Activated T-helper 17 cell treated with anti-CD3 and anti-CD28 coated beads, Interleukin-2, amount 50 U/mL, for 72 hours (primary cell): ENCODE measurements around the gene NDUFV2. TPM values are rescaled to one million over a fixed set of nuclear protein-coding genes. Genes with fewer than 3 reads are reported as not detected.
A peak's percentile ranks its signal among the peaks of the same experiment; 100 is the strongest.

ENCODE experiments used
- ATAC-seq: fragments of 150-1000 bp; cut with Tn5 transposase; replicated peaks from 2 replicates; pipeline ENCODE4 v1.10.0; 2021; ENCODE audit warnings: mild to moderate bottlenecking, moderate library complexity
- H3K27ac Mint-ChIP-seq: one replicate; pipeline ENCODE4 v1.8.0; 2022; ENCODE audit warnings: mixed read lengths
- H3K27me3 Mint-ChIP-seq: one replicate; pipeline ENCODE4 v1.8.0; 2022; ENCODE audit warnings: mixed read lengths
- H3K36me3 Mint-ChIP-seq: one replicate; pipeline ENCODE4 v1.8.0; 2022; ENCODE audit warnings: low read depth, mild to moderate bottlenecking, mixed read lengths
- H3K4me1 Mint-ChIP-seq: one replicate; pipeline ENCODE4 v1.8.0; 2022; ENCODE audit warnings: mixed read lengths
- H3K4me3 Mint-ChIP-seq: one replicate; pipeline ENCODE4 v1.8.0; 2022; ENCODE audit warnings: mild to moderate bottlenecking, mixed read lengths
- H3K9me3 Mint-ChIP-seq: one replicate; pipeline ENCODE4 v1.8.0; 2022; ENCODE audit warnings: mixed read lengths
- total RNA-seq, 2 donors: library from RNA; stranded (reverse); gene quantifications; one replicate each; pipeline ENCODE4 v1.2.3, GENCODE V29; 2022

The NDUFV2 gene
- total RNA-seq, 2 donors from 2014 or later: 406 to 520 TPM

DNA sequence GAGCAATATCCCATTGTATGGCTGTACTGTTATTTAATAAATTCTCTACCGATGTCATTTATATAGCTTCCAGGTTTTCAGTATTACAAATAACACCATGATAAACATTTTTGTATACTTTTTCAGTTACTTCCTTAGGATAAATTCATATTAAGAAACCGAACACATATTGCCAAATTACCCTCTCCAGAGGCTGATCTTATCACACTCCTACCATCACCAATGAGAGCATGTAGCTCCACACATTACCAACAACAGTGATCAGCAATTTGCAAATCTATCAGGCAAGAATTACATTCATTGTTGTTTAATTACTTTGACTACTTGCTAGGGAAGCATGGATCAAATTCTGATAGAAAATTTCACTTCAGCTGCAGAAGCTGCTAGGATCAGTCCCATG lies 5.8 kb upstream of the NDUFV2 start:
- Mint-ChIP-seq H3K4me1 (peaks cover 48% of the 10 kb centered on the region), H3K9me3 (no peaks in the 10 kb centered on the region), H3K4me3 (peak overlapping the region; percentile 78), H3K36me3 (peaks cover 31% of the 10 kb centered on the region), H3K27ac (peak overlapping the region; percentile 100), H3K27me3 (no peaks in the 10 kb centered on the region)
- no peak for ATAC-seq

GRCh38 chr18:9097349-9097748 lies 5.2 kb upstream of the NDUFV2 start:
- Mint-ChIP-seq H3K4me3 (peak overlapping the region; percentile 78), H3K27me3 (no peaks in the 10 kb centered on the region), H3K4me1 (peaks cover 48% of the 10 kb centered on the region), H3K9me3 (no peaks in the 10 kb centered on the region), H3K36me3 (peaks cover 32% of the 10 kb centered on the region), H3K27ac (peak overlapping the region; percentile 100)
- peak; percentile 9 for ATAC-seq

GRCh38 chr18:9100796-9101195 lies 1.7 kb upstream of the NDUFV2 start:
- H3K36me3 Mint-ChIP-seq: peaks cover 50% of the 10 kb centered on the region
- peak overlapping the region; percentile 75 for H3K27ac Mint-ChIP-seq
- H3K9me3 Mint-ChIP-seq: no peaks in the 10 kb centered on the region
- H3K4me3 Mint-ChIP-seq: peak overlapping the region; percentile 100
- ATAC-seq: no peak
- H3K4me1 Mint-ChIP-seq: peaks cover 33% of the 10 kb centered on the region
- no peaks in the 10 kb centered on the region for H3K27me3 Mint-ChIP-seq

GRCh38 chr18:9101730-9102507 lies 580 bp upstream of the NDUFV2 start:
- ATAC-seq: peak; percentile 25
- no peaks in the 10 kb centered on the region for H3K9me3 Mint-ChIP-seq
- H3K36me3 Mint-ChIP-seq: peaks cover 59% of the 10 kb centered on the region
- H3K27me3 Mint-ChIP-seq: no peaks in the 10 kb centered on the region
- peaks cover 31% of the 10 kb centered on the region for H3K4me1 Mint-ChIP-seq
- peak overlapping the region; percentile 99 for H3K27ac Mint-ChIP-seq
- peak overlapping the region; percentile 100 for H3K4me3 Mint-ChIP-seq

DNA sequence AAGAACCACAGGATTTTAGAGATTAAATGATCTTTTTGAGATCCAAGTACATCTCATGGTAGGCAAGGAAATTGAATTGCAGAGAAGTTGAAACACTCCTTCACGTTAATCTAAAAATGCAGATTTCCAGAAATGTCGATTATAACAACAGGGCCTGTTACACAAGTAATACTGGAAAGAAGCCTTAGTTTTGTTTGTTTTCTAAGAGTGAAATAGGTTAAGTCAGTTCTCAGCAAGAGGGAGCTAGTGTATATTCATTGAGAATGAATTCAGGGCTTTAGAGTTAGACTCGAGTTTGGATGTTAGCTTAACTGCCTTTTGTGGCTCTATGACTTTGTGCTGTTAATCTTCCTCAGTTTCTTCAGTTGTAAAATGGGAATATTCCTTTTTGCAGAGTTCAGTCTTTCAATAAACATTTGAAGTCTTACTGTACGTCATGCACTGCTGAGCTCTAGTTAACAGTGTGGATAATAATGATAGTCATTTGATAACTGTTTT lies 926 bp downstream of the NDUFV2 start:
- H3K4me1 Mint-ChIP-seq: peaks cover 31% of the 10 kb centered on the region
- ATAC-seq: no peak
- H3K27me3 Mint-ChIP-seq: no peaks in the 10 kb centered on the region
- no peaks in the 10 kb centered on the region for H3K9me3 Mint-ChIP-seq
- peak overlapping the region; percentile 100 for H3K4me3 Mint-ChIP-seq
- H3K36me3 Mint-ChIP-seq: peaks cover 65% of the 10 kb centered on the region
- peak overlapping the region; percentile 99 for H3K27ac Mint-ChIP-seq

DNA sequence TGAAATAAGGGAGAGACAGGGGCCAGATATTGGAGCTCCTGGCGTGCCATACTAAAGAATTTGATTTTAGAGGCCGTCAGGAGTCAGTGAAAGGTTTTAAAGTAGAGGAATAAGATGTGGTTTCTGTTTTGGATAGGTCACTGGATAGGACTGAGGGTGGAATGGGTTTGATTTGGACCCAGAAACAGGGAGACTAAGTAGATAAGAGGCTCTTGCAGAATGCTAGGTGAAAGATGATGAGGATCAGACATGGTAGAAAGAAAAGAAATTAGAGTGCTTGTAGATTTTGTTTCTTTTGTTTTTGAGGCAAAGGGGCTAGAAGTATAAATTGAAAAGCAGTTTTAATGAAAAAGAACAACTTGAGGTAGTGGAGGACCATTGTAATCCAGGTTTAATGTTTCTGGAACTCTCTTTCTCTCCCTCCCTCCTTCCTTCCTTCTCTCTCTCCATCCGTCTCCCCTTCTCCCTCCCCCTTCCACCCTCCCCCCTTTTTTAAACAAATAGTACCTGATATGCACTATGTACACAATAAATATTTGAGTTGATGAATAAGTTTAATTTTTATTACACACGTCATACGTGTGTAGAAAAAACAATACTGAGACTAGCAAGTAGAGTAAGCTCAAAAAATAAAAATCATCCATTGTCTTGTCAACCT lies 1.9 kb downstream of the NDUFV2 start:
- peak overlapping the region; percentile 99 for H3K27ac Mint-ChIP-seq
- H3K9me3 Mint-ChIP-seq: no peaks in the 10 kb centered on the region
- ATAC-seq: no peak
- H3K36me3 Mint-ChIP-seq: peaks cover 74% of the 10 kb centered on the region
- no peaks in the 10 kb centered on the region for H3K27me3 Mint-ChIP-seq
- peaks cover 35% of the 10 kb centered on the region for H3K4me1 Mint-ChIP-seq
- H3K4me3 Mint-ChIP-seq: peak overlapping the region; percentile 100

GRCh38 chr18:9105420-9105819 lies 2.9 kb downstream of the NDUFV2 start:
- H3K27me3 Mint-ChIP-seq: no peaks in the 10 kb centered on the region
- peaks cover 37% of the 10 kb centered on the region for H3K4me1 Mint-ChIP-seq
- H3K4me3 Mint-ChIP-seq: peak overlapping the region; percentile 100
- H3K9me3 Mint-ChIP-seq: no peaks in the 10 kb centered on the region
- ATAC-seq: no peak
- peak overlapping the region; percentile 99 for H3K27ac Mint-ChIP-seq
- peaks cover 85% of the 10 kb centered on the region for H3K36me3 Mint-ChIP-seq

DNA sequence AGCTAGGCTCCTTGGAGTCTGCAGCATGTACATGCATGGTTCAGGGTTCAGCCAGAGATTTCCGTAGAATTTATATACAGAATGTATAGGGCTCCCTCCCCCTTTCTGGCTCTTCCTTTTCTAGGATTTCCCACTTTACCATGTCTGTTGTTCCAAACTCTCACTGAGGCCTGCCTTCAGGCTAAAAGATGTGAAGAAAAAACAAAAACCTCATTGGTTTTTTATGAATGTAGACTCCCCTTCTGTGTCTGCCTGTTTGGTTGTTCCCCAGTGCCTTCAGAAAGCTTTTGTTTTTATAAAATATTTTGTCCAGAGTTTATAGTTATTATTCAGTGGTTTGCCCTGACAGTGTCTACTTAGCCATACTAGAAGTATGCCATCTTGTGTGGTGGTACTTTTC lies 3.6 kb downstream of the NDUFV2 start:
- Mint-ChIP-seq H3K4me1 (peaks cover 32% of the 10 kb centered on the region), H3K27ac (peak overlapping the region; percentile 99), H3K9me3 (no peaks in the 10 kb centered on the region), H3K4me3 (peak overlapping the region; percentile 100), H3K27me3 (no peaks in the 10 kb centered on the region), H3K36me3 (peaks cover 92% of the 10 kb centered on the region)
- no peak for ATAC-seq

DNA sequence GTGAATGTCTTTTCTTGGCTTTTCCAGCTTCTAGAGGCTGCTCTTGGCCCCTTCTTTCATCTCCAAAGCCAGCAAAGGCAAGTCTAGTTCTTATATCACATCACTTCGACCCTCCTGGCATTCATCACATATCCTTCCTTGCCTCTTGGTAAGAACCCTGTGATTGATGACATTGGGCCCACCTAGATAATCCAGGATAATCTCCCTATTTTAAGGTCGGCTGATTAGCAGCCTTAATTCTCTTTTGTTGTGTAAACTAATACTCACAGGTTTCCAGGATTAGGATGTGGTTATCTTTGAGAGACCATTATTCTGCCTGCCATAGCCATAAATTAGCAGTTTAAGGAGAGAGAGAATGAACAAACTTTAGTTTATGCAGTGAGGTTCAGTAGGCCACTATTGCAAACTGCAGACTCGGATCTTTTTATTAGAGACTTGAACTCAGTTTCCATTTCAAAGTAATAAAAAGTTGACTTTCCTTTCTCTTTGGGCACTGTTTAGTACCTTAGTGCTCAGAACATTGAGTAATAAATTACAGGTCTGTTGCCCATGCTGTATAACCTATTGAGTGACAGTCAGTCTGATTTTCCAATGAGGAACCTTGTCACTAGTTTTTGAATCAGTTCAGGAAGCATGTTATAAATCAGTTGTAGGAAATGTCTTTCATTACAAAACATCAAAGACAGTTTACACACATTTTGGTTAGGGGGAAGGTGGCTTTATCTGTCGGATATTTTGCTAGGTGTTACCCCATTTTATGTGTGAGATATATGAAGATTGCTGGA lies 4.5 kb downstream of the NDUFV2 start:
- Mint-ChIP-seq H3K27me3 (no peaks in the 10 kb centered on the region), H3K4me1 (peaks cover 32% of the 10 kb centered on the region), H3K36me3 (peaks cover 96% of the 10 kb centered on the region), H3K27ac (peak overlapping the region; percentile 99), H3K9me3 (no peaks in the 10 kb centered on the region), H3K4me3 (peak overlapping the region; percentile 100)
- ATAC-seq: no peak

DNA sequence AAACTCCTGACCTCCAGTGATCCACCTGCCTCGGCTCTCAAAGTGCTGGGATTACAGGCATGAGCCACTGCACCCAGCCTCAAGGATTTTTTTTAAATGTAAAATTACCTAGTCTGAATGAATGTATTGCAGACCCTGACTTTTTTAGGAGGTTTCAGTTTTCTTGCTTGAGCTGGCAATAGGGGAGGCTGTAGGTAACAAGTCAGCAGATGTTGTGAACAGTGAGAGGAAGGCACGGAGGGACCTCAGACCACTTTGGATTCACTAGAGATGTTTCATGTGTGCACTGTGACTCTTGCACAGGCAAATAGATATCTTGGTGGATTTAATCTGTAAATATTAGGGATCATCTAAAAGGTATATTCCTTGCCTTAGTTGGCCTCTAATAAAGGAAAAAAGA lies 6.4 kb downstream of the NDUFV2 start:
- H3K4me1 Mint-ChIP-seq: peaks cover 46% of the 10 kb centered on the region
- H3K36me3 Mint-ChIP-seq: peaks cover 100% of the 10 kb centered on the region
- H3K4me3 Mint-ChIP-seq: peak overlapping the region; percentile 100
- no peaks in the 10 kb centered on the region for H3K27me3 Mint-ChIP-seq
- no peaks in the 10 kb centered on the region for H3K9me3 Mint-ChIP-seq
- H3K27ac Mint-ChIP-seq: peak overlapping the region; percentile 99
- ATAC-seq: peak; percentile 51

DNA sequence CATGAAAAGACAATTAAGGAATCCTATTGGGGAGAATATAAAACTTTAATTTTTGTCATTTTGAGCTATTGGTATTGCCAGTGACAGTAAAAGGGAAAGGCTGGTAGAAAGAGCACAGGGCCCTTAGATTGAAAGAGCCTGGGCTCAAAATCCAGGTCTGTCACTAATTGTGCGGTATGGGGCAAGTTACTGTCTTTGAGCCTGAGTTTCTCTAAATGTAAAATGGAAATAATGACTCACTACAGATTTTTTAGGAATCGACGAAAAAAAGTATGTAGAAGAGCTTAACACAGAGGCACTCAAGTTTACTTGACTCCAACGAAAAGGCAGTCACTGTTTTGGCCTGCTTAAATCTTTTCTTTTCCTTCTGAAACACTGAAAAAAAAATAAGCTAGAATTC lies 7.0 kb downstream of the NDUFV2 start:
- peaks cover 100% of the 10 kb centered on the region for H3K36me3 Mint-ChIP-seq
- H3K4me1 Mint-ChIP-seq: peaks cover 42% of the 10 kb centered on the region
- H3K27ac Mint-ChIP-seq: peak overlapping the region; percentile 99
- no peaks in the 10 kb centered on the region for H3K27me3 Mint-ChIP-seq
- no peaks in the 10 kb centered on the region for H3K9me3 Mint-ChIP-seq
- H3K4me3 Mint-ChIP-seq: peak overlapping the region; percentile 100
- peak; percentile 59 for ATAC-seq

DNA sequence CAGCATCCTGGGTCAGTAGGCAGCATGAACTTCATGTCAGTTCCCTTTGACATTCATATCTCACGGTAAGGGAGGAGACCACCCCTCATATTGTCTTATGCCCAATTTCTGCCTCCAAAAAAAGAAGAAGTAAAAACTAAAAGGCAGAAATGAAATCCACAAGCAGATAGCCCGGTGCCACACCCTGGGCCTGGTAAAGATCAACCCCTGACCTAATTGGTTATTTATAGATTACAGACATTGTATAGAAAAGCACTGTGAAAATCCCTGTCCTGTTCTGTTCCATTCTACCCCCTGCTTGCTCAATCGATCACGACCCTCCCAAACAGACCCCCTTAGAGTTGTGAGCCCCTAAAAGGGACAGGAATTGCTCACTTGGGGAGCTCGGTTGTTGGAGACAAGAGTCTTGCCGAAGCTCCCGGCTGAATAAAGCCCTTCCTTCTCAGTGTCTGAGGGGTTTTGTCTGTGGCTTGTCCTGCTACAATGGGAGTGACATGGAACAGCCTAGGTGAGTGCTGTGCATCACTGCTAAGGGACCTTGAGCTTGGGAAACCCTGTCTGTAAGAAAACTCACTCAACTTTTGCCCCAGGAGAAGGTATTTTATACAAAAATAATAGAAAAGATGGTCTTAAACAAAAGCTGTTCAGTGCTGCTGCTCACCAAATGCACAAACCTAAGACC lies 11.1 kb downstream of the NDUFV2 start:
- Mint-ChIP-seq H3K4me3 (peak overlapping the region; percentile 100), H3K9me3 (no peaks in the 10 kb centered on the region), H3K27me3 (no peaks in the 10 kb centered on the region), H3K4me1 (peaks cover 44% of the 10 kb centered on the region), H3K36me3 (peaks cover 100% of the 10 kb centered on the region), H3K27ac (peak overlapping the region; percentile 80)
- no peak for ATAC-seq

GRCh38 chr18:9115984-9116383 lies 13.5 kb downstream of the NDUFV2 start:
- no peak for ATAC-seq
- H3K27me3 Mint-ChIP-seq: no peaks in the 10 kb centered on the region
- peak overlapping the region; percentile 100 for H3K4me3 Mint-ChIP-seq
- H3K27ac Mint-ChIP-seq: peak overlapping the region; percentile 91
- peaks cover 49% of the 10 kb centered on the region for H3K4me1 Mint-ChIP-seq
- H3K9me3 Mint-ChIP-seq: no peaks in the 10 kb centered on the region
- peaks cover 100% of the 10 kb centered on the region for H3K36me3 Mint-ChIP-seq
